Stimulated activated naive CD8-positive, alpha-beta T cell treated with anti-CD3 and anti-CD28 coated beads, Interleukin-15, amount 100 ng/mL, for 72 hours (primary cell): ENCODE data around the gene ARHGAP24.
"Not testable (repeated sequence)": the region's sequence is repeated elsewhere in the genome, so short reads cannot be mapped to it uniquely, and the experiment has no call there.

Experiments
- ATAC-seq: fragments of 150-1000 bp; cut with Tn5 transposase; 2 replicates; pipeline ENCODE4 v1.10.0; 2021; ENCODE audit warnings: mild to moderate bottlenecking, moderate library complexity
- DNase-seq, 2 donors: peaks; one replicate each; pipeline ENCODE4 v3.0.0; 2021 to 2022
- H3K27ac Mint-ChIP-seq, 2 donors: one replicate each; pipeline ENCODE4 v1.8.0; 2022; ENCODE audit warnings: mild to moderate bottlenecking in 2 of 2, mixed read lengths in 2 of 2, moderate library complexity in 2 of 2
- H3K27me3 Mint-ChIP-seq: one replicate; pipeline ENCODE4 v1.8.0; 2022; ENCODE audit warnings: mixed read lengths
- H3K4me1 Mint-ChIP-seq: one replicate; pipeline ENCODE4 v1.8.0; 2022; ENCODE audit warnings: mild to moderate bottlenecking, mixed read lengths
- H3K4me3 Mint-ChIP-seq, 2 donors: one replicate each; pipeline ENCODE4 v1.8.0; 2022; ENCODE audit warnings: mild to moderate bottlenecking in 2 of 2, mixed read lengths in 2 of 2, moderate library complexity in 1 of 2
- H3K9me3 Mint-ChIP-seq, 2 donors: one replicate each; pipeline ENCODE4 v1.8.0; 2022; ENCODE audit warnings: mixed read lengths in 2 of 2

ARHGAP24 gene

GRCh38 chr4:85499573-85499972 lies 24.6 kb downstream of the ARHGAP24 start:
- no peak overlapping the region for H3K4me3 Mint-ChIP-seq
- no peaks in the 10 kb centered on the region for H3K9me3 Mint-ChIP-seq
- no peak overlapping the region for H3K27ac Mint-ChIP-seq
- DNase-seq (no peak), ATAC-seq (no peak)
- no peaks in the 10 kb centered on the region for H3K4me1 Mint-ChIP-seq
- H3K27me3 Mint-ChIP-seq, result no peaks in the 10 kb centered on the region

- H3K27ac Mint-ChIP-seq, result no peak overlapping the region
- H3K4me1 Mint-ChIP-seq, result no peaks in the 10 kb centered on the region
Measured at GRCh38 chr4:85500110-85500867, 25.3 kb downstream of the ARHGAP24 start.

GRCh38 chr4:85501145-85501544 lies 26.2 kb downstream of the ARHGAP24 start:
- DNase-seq, H3K4me1 Mint-ChIP-seq, H3K27ac Mint-ChIP-seq, H3K27me3 Mint-ChIP-seq, H3K9me3 Mint-ChIP-seq, H3K4me3 Mint-ChIP-seq, ATAC-seq: not testable (repeated sequence)

More at GRCh38 chr4:85500110-85500867, 25.3 kb downstream of the ARHGAP24 start:
- DNase-seq (no peak), ATAC-seq (no peak)
- no peaks in the 10 kb centered on the region for H3K27me3 Mint-ChIP-seq
- H3K9me3 Mint-ChIP-seq, result peaks cover 0 to 4% of the 10 kb centered on the region in 2 donors
- H3K4me3 Mint-ChIP-seq, result no peak overlapping the region

GRCh38 chr4:85508654-85509053 lies 33.7 kb downstream of the ARHGAP24 start:
- Mint-ChIP-seq H3K9me3 (peaks cover 0 to 8% of the 10 kb centered on the region in 2 donors), H3K4me3 (no peak overlapping the region), H3K27ac (no peak overlapping the region), H3K27me3 (no peaks in the 10 kb centered on the region), H3K4me1 (no peaks in the 10 kb centered on the region)
- ATAC-seq (no peak), DNase-seq (no peak)

GRCh38 chr4:85509882-85510631 lies 35.1 kb downstream of the ARHGAP24 start:
- Mint-ChIP-seq H3K4me3 (no peak overlapping the region), H3K9me3 (peaks cover 0 to 6% of the 10 kb centered on the region in 2 donors), H3K27ac (peak overlapping the region in 1 of 2 donors; percentile 40), H3K4me1 (no peaks in the 10 kb centered on the region), H3K27me3 (no peaks in the 10 kb centered on the region)
- no peak for DNase-seq
- no peak for ATAC-seq

GRCh38 chr4:85510632-85510984 lies 35.7 kb downstream of the ARHGAP24 start:
- H3K27ac Mint-ChIP-seq, result no peak overlapping the region
- no peaks in the 10 kb centered on the region for H3K4me1 Mint-ChIP-seq
- peaks cover 0 to under 1% of the 10 kb centered on the region in 2 donors for H3K9me3 Mint-ChIP-seq
- H3K27me3 Mint-ChIP-seq, result no peaks in the 10 kb centered on the region
- no peak for DNase-seq
- ATAC-seq, result no peak
- H3K4me3 Mint-ChIP-seq, result no peak overlapping the region

GRCh38 chr4:85512446-85513205 lies 37.7 kb downstream of the ARHGAP24 start:
- Mint-ChIP-seq H3K4me3 (no peak overlapping the region), H3K27ac (no peak overlapping the region), H3K4me1 (no peaks in the 10 kb centered on the region), H3K27me3 (no peaks in the 10 kb centered on the region), H3K9me3 (no peaks in the 10 kb centered on the region)
- ATAC-seq (no peak), DNase-seq (no peak)

GRCh38 chr4:85514117-85514516 lies 39.2 kb downstream of the ARHGAP24 start:
- H3K4me3 Mint-ChIP-seq, result no peak overlapping the region
- no peaks in the 10 kb centered on the region for H3K27me3 Mint-ChIP-seq
- H3K27ac Mint-ChIP-seq, result no peak overlapping the region
- DNase-seq (no peak), ATAC-seq (no peak)
- no peaks in the 10 kb centered on the region for H3K4me1 Mint-ChIP-seq
- H3K9me3 Mint-ChIP-seq, result no peaks in the 10 kb centered on the region

GRCh38 chr4:85514783-85515182 lies 39.8 kb downstream of the ARHGAP24 start:
- Mint-ChIP-seq H3K4me3 (no peak overlapping the region), H3K27me3 (no peaks in the 10 kb centered on the region), H3K4me1 (no peaks in the 10 kb centered on the region), H3K27ac (no peak overlapping the region), H3K9me3 (no peaks in the 10 kb centered on the region)
- DNase-seq (no peak), ATAC-seq (no peak)

- no peak for ATAC-seq
Measured at GRCh38 chr4:85515701-85516100, 40.8 kb downstream of the ARHGAP24 start.

GRCh38 chr4:85518526-85518925 lies 43.6 kb downstream of the ARHGAP24 start:
- not testable (repeated sequence) for H3K4me1 Mint-ChIP-seq, DNase-seq, H3K9me3 Mint-ChIP-seq, H3K4me3 Mint-ChIP-seq, H3K27me3 Mint-ChIP-seq, ATAC-seq, H3K27ac Mint-ChIP-seq

More at GRCh38 chr4:85515701-85516100, 40.8 kb downstream of the ARHGAP24 start:
- H3K9me3 Mint-ChIP-seq, result peaks cover 0 to 5% of the 10 kb centered on the region in 2 donors
- no peak overlapping the region for H3K4me3 Mint-ChIP-seq
- no peak overlapping the region for H3K27ac Mint-ChIP-seq
- DNase-seq, result no peak
- H3K27me3 Mint-ChIP-seq, result no peaks in the 10 kb centered on the region
- H3K4me1 Mint-ChIP-seq, result no peaks in the 10 kb centered on the region

- no peaks in the 10 kb centered on the region for H3K27me3 Mint-ChIP-seq
- no peak overlapping the region for H3K4me3 Mint-ChIP-seq
- H3K4me1 Mint-ChIP-seq, result no peaks in the 10 kb centered on the region
- DNase-seq (no peak), ATAC-seq (no peak)
- peaks cover 0 to 6% of the 10 kb centered on the region in 2 donors for H3K9me3 Mint-ChIP-seq
- no peak overlapping the region for H3K27ac Mint-ChIP-seq
Measured at GRCh38 chr4:85520765-85521749, 46.1 kb downstream of the ARHGAP24 start.

- H3K9me3 Mint-ChIP-seq, result peaks cover 0 to 6% of the 10 kb centered on the region in 2 donors
- no peaks in the 10 kb centered on the region for H3K27me3 Mint-ChIP-seq
- no peak for ATAC-seq
- no peak overlapping the region for H3K4me3 Mint-ChIP-seq
- no peaks in the 10 kb centered on the region for H3K4me1 Mint-ChIP-seq
- no peak overlapping the region for H3K27ac Mint-ChIP-seq
- no peak for DNase-seq
Measured at GRCh38 chr4:85522277-85522676, 47.3 kb downstream of the ARHGAP24 start.

- no peaks in the 10 kb centered on the region for H3K4me1 Mint-ChIP-seq
- no peak for ATAC-seq
- H3K4me3 Mint-ChIP-seq, result no peak overlapping the region
- H3K27me3 Mint-ChIP-seq, result no peaks in the 10 kb centered on the region
- no peak for DNase-seq
- no peak overlapping the region for H3K27ac Mint-ChIP-seq
- peaks cover 0 to 6% of the 10 kb centered on the region in 2 donors for H3K9me3 Mint-ChIP-seq
Measured at GRCh38 chr4:85522836-85523235, 47.9 kb downstream of the ARHGAP24 start.

- Mint-ChIP-seq H3K4me3 (no peak overlapping the region), H3K27me3 (no peaks in the 10 kb centered on the region), H3K27ac (no peak overlapping the region), H3K9me3 (no peaks in the 10 kb centered on the region), H3K4me1 (no peaks in the 10 kb centered on the region)
- ATAC-seq, result no peak
- DNase-seq, result no peak
Measured at GRCh38 chr4:85527815-85528214, 52.9 kb downstream of the ARHGAP24 start.
